Activated CD4-positive, alpha-beta T cell treated with anti-CD3 and anti-CD28 coated beads, Interleukin-2, amount 10 ng/mL, durations not matched to agents 7 days and 5 days (primary cell): ENCODE data around the gene SUGCT. TPM values are rescaled to one million over a fixed set of nuclear protein-coding genes. Genes with fewer than 3 reads are reported as not detected.

ENCODE experiments used
- CTCF ChIA-PET: fragments of 350-600 bp; sonication (Branson Sonifier 250); formaldehyde crosslinking; loops from one replicate; lab custom pipeline; 2021; ENCODE audit warnings: antibody characterized with exemption; lab: Charles Lee
- POLR2A ChIA-PET: fragments of 350-600 bp; sonication (Branson Sonifier 250); formaldehyde crosslinking; loops from one replicate; lab custom pipeline; 2021; ENCODE audit warnings: antibody characterized with exemption; lab: Charles Lee
- DNase-seq: peaks from one replicate; pipeline ENCODE4 v3.0.0-alpha.2; 2020
- H3K27ac Mint-ChIP-seq: one replicate; pipeline ENCODE4 v1.8.0; 2021; ENCODE audit warnings: mild to moderate bottlenecking, moderate library complexity, mixed read lengths
- H3K27me3 Mint-ChIP-seq: one replicate; pipeline ENCODE4 v1.8.0; 2021; ENCODE audit warnings: mixed read lengths
- H3K36me3 Mint-ChIP-seq: one replicate; pipeline ENCODE4 v1.8.0; 2021; ENCODE audit warnings: low read depth, mixed read lengths
- H3K4me1 Mint-ChIP-seq: one replicate; pipeline ENCODE4 v1.8.0; 2021; ENCODE audit warnings: mixed read lengths
- H3K4me3 Mint-ChIP-seq: one replicate; pipeline ENCODE4 v1.8.0; 2021; ENCODE audit warnings: mild to moderate bottlenecking, moderate library complexity, mixed read lengths
- H3K9me3 Mint-ChIP-seq: one replicate; pipeline ENCODE4 v1.8.0; 2021; ENCODE audit warnings: mixed read lengths
- total RNA-seq, 2 experiments: library from RNA; stranded (reverse); gene quantifications; one replicate each; pipeline ENCODE4 v1.2.3, GENCODE V29; 2021

Gene SUGCT
- total RNA-seq, 2 experiments from 2014 or later = not detected

DNA sequence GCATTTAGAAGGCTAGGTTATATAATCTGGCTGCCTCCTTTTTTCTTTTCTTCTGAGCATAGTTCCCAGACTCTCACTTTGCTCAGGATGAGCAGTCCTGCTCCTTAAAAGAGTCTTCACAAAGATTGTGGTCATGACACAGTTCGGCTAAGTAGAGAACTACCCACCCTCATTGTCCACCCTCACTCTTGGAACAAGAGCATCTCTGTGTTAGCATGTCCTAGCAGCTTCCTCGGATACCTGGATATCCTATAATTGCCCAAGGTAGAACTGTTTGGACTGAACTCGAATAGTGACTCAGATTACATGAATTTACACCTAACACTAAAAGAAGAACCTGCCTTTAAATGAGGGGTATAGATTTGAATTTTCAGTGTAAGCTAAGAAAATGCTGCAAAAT lies 572.0 kb downstream of the SUGCT start:
- ChIA-PET POLR2A (no interaction called here), CTCF (no interaction called here)
- H3K36me3 Mint-ChIP-seq = no peaks in the 10 kb centered on the region
- H3K9me3 Mint-ChIP-seq = no peaks in the 10 kb centered on the region
- H3K27ac Mint-ChIP-seq = no peak overlapping the region
- H3K27me3 Mint-ChIP-seq = no peaks in the 10 kb centered on the region
- H3K4me3 Mint-ChIP-seq = no peak overlapping the region
- peaks cover 3% of the 10 kb centered on the region for H3K4me1 Mint-ChIP-seq
- no peak for DNase-seq

GRCh38 chr7:40709062-40709964 lies 574.5 kb downstream of the SUGCT start:
- DNase-seq = no peak
- H3K4me3 Mint-ChIP-seq = no peak overlapping the region
- no peaks in the 10 kb centered on the region for H3K36me3 Mint-ChIP-seq
- H3K27me3 Mint-ChIP-seq = peaks cover 1% of the 10 kb centered on the region
- no peak overlapping the region for H3K27ac Mint-ChIP-seq
- CTCF ChIA-PET = no interaction called here
- POLR2A ChIA-PET = no interaction called here
- H3K9me3 Mint-ChIP-seq = no peaks in the 10 kb centered on the region
- H3K4me1 Mint-ChIP-seq = no peaks in the 10 kb centered on the region

GRCh38 chr7:40711706-40712105 lies 576.9 kb downstream of the SUGCT start:
- ChIA-PET CTCF (no interaction called here), POLR2A (no interaction called here)
- Mint-ChIP-seq H3K9me3 (no peaks in the 10 kb centered on the region), H3K27me3 (peaks cover 11% of the 10 kb centered on the region), H3K27ac (no peak overlapping the region), H3K4me1 (peaks cover 2% of the 10 kb centered on the region), H3K4me3 (no peak overlapping the region), H3K36me3 (no peaks in the 10 kb centered on the region)
- no peak for DNase-seq

- no peak for DNase-seq
- no peaks in the 10 kb centered on the region for H3K9me3 Mint-ChIP-seq
- H3K4me3 Mint-ChIP-seq = no peak overlapping the region
- H3K36me3 Mint-ChIP-seq = no peaks in the 10 kb centered on the region
- CTCF ChIA-PET = no interaction called here
- no peak overlapping the region for H3K27ac Mint-ChIP-seq
- H3K4me1 Mint-ChIP-seq = peaks cover 10% of the 10 kb centered on the region
- POLR2A ChIA-PET = no interaction called here
- H3K27me3 Mint-ChIP-seq = peaks cover 11% of the 10 kb centered on the region
These were observed 579.7 kb downstream of the SUGCT start for GRCh38 chr7:40714363-40715052.

GRCh38 chr7:40715053-40715430 lies 580.2 kb downstream of the SUGCT start:
- CTCF ChIA-PET = no interaction called here
- Mint-ChIP-seq H3K4me3 (no peak overlapping the region), H3K27ac (no peak overlapping the region), H3K27me3 (peaks cover 11% of the 10 kb centered on the region), H3K9me3 (no peaks in the 10 kb centered on the region), H3K36me3 (no peaks in the 10 kb centered on the region), H3K4me1 (peaks cover 11% of the 10 kb centered on the region)
- POLR2A ChIA-PET = no interaction called here
- no peak for DNase-seq

DNA sequence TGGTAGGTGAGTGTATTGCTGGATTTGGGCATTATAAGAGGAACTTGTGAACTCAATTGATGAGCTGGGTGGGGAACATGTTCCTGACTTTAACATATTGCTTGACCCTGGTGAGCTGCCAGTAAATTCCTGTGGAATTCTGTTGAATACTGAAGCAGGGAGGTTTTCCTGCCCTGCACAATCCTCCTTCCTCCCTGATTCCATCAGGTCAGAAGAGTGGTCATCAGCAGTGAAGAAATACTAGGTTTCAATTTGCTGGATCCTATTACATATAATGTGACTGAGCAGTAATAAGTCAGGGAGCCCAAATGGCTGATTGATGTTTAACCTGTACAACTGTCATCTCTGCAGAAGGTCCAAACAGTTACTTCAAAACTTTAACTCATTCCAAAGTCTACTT lies 581.2 kb downstream of the SUGCT start:
- ChIA-PET POLR2A (no interaction called here), CTCF (interaction anchor here (0.6 to 1.2 kb wide), 2 partner anchors 12 to 1643 kb away, joined by 3 read pairs; no protein-coding TSS in a partner anchor)
- Mint-ChIP-seq H3K9me3 (no peaks in the 10 kb centered on the region), H3K4me1 (peaks cover 11% of the 10 kb centered on the region), H3K36me3 (no peaks in the 10 kb centered on the region), H3K27me3 (peaks cover 11% of the 10 kb centered on the region), H3K27ac (no peak overlapping the region), H3K4me3 (no peak overlapping the region)
- no peak for DNase-seq

DNA sequence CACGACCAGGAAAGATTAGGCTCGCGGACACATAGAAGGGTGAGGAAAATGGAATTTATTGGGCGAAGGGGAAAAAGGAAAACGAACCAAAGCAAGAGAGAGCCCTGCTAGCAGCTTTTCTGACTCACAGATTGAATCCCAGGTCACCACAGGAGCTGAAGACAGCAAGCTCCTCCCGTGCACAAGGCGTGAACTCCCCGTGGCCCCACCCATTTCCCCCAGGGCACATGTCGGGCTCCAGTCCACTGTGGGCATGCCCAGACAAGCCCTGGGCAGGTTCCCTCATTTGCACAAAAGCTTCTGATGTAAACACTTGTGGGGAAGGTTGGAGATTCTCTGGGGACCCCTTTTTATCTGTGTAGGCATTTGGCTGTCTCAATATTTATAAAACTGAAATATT lies 582.4 kb downstream of the SUGCT start:
- Mint-ChIP-seq H3K27me3 (peaks cover 11% of the 10 kb centered on the region), H3K9me3 (no peaks in the 10 kb centered on the region), H3K4me3 (no peak overlapping the region), H3K4me1 (peaks cover 11% of the 10 kb centered on the region), H3K27ac (no peak overlapping the region), H3K36me3 (no peaks in the 10 kb centered on the region)
- peak; percentile 37 for DNase-seq
- POLR2A ChIA-PET = no interaction called here
- CTCF ChIA-PET = no interaction called here

DNA sequence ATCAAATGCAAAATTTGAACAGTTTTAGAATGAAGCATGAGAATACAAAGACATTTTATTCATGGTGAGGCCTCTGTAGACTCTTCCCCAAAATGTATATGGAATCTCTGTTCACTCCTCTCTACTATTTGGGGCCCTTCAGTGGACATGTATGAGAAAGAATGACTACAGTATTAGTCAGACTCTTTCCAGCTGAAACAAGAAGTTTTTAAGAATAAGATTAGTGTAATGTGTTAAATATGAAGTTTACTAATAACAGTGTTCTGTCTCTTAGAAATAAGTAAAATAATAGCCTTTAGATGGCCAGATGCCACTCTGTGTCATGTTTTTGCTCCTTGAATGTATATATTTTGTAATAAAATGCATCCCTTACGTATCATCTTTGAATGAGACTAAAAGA lies 585.6 kb downstream of the SUGCT start:
- Mint-ChIP-seq H3K4me3 (no peak overlapping the region), H3K9me3 (no peaks in the 10 kb centered on the region), H3K27ac (no peak overlapping the region), H3K27me3 (peaks cover 5% of the 10 kb centered on the region), H3K36me3 (no peaks in the 10 kb centered on the region), H3K4me1 (peaks cover 11% of the 10 kb centered on the region)
- DNase-seq = no peak
- POLR2A ChIA-PET = no interaction called here
- CTCF ChIA-PET = interaction anchor here (1.2 kb wide), 1 partner anchor 31 kb away, joined by 3 read pairs; no protein-coding TSS in a partner anchor

GRCh38 chr7:40721342-40721949 lies 586.6 kb downstream of the SUGCT start:
- Mint-ChIP-seq H3K4me3 (no peak overlapping the region), H3K4me1 (peaks cover 9% of the 10 kb centered on the region), H3K36me3 (no peaks in the 10 kb centered on the region), H3K9me3 (no peaks in the 10 kb centered on the region), H3K27me3 (peaks cover 2% of the 10 kb centered on the region), H3K27ac (no peak overlapping the region)
- no peak for DNase-seq
- ChIA-PET POLR2A (no interaction called here), CTCF (interaction anchor here (1.2 kb wide), 1 partner anchor 30 kb away, joined by 3 read pairs; no protein-coding TSS in a partner anchor)

- DNase-seq = no peak
- ChIA-PET POLR2A (no interaction called here), CTCF (no interaction called here)
- Mint-ChIP-seq H3K27me3 (peaks cover 2% of the 10 kb centered on the region), H3K4me3 (no peak overlapping the region), H3K9me3 (no peaks in the 10 kb centered on the region), H3K4me1 (peaks cover 6% of the 10 kb centered on the region), H3K27ac (no peak overlapping the region), H3K36me3 (no peaks in the 10 kb centered on the region)
These were observed 587.4 kb downstream of the SUGCT start for GRCh38 chr7:40722242-40722641.

- DNase-seq = no peak
- peaks cover 3% of the 10 kb centered on the region for H3K4me1 Mint-ChIP-seq
- H3K27ac Mint-ChIP-seq = no peak overlapping the region
- ChIA-PET POLR2A (no interaction called here), CTCF (no interaction called here)
- H3K9me3 Mint-ChIP-seq = no peaks in the 10 kb centered on the region
- no peaks in the 10 kb centered on the region for H3K36me3 Mint-ChIP-seq
- peaks cover 2% of the 10 kb centered on the region for H3K27me3 Mint-ChIP-seq
- H3K4me3 Mint-ChIP-seq = no peak overlapping the region
These were observed 589.0 kb downstream of the SUGCT start for GRCh38 chr7:40723829-40724228.

- no peaks in the 10 kb centered on the region for H3K9me3 Mint-ChIP-seq
- no peaks in the 10 kb centered on the region for H3K36me3 Mint-ChIP-seq
- peaks cover 6% of the 10 kb centered on the region for H3K27me3 Mint-ChIP-seq
- H3K27ac Mint-ChIP-seq = no peak overlapping the region
- no peak for DNase-seq
- no peak overlapping the region for H3K4me3 Mint-ChIP-seq
- H3K4me1 Mint-ChIP-seq = no peaks in the 10 kb centered on the region
- ChIA-PET CTCF (no interaction called here), POLR2A (no interaction called here)
These were observed 591.8 kb downstream of the SUGCT start for GRCh38 chr7:40726559-40726958.

DNA sequence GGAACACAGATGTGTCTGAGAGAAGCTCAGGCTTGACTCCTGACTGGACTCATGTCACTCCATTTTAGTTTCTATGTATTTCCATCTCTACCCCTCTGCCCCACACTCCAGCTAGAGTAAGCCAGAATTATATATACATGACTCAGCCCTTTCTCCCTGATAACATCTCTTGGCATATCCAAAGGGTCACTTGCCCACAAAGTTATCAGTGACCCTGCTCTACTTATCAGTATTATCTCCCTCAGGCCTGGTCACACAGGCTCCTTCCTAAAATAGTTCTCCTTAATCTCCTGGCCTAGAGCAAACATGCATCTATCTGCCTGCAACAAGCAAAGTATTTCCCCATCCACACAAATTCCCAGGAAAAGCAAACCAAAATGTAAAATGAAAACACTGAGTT lies 598.3 kb downstream of the SUGCT start:
- Mint-ChIP-seq H3K27me3 (peaks cover 3% of the 10 kb centered on the region), H3K27ac (no peak overlapping the region), H3K9me3 (peaks cover 2% of the 10 kb centered on the region), H3K4me3 (no peak overlapping the region), H3K36me3 (no peaks in the 10 kb centered on the region), H3K4me1 (peaks cover 12% of the 10 kb centered on the region)
- ChIA-PET CTCF (no interaction called here), POLR2A (no interaction called here)
- no peak for DNase-seq
